Epithelial cell of proximal tubule (primary cell): ENCODE results near the gene USP48. TPM values are rescaled to one million over a fixed set of nuclear protein-coding genes. Genes with fewer than 3 reads are reported as not detected.

Source experiments
- DNase-seq: peaks from one replicate; pipeline ENCODE4 v3.0.0-alpha.2; 2011; ENCODE audit warnings: low read depth
- H3K4me3 ChIP-seq: 2 replicates; pipeline ENCODE4 v1.5.1; 2011; ENCODE audit warnings: low read depth, mild to moderate bottlenecking, low read length
- total RNA-seq: library from RNA; depleted of rRNA; stranded (reverse); fragments of >200 nt; gene quantifications from 2 replicates; pipeline ENCODE4 v1.2.3, GENCODE V29; 2015
- TF ChIP-seq, protein P1 (sequence below): conservative IDR thresholded peaks from 2 replicates; pipeline ENCODE4 v1.5.1; 2012; ENCODE audit warnings: low read depth, mild to moderate bottlenecking, low read length

USP48 gene
- total RNA-seq, 1 donor from 2014 or later = 24.0 TPM

DNA sequence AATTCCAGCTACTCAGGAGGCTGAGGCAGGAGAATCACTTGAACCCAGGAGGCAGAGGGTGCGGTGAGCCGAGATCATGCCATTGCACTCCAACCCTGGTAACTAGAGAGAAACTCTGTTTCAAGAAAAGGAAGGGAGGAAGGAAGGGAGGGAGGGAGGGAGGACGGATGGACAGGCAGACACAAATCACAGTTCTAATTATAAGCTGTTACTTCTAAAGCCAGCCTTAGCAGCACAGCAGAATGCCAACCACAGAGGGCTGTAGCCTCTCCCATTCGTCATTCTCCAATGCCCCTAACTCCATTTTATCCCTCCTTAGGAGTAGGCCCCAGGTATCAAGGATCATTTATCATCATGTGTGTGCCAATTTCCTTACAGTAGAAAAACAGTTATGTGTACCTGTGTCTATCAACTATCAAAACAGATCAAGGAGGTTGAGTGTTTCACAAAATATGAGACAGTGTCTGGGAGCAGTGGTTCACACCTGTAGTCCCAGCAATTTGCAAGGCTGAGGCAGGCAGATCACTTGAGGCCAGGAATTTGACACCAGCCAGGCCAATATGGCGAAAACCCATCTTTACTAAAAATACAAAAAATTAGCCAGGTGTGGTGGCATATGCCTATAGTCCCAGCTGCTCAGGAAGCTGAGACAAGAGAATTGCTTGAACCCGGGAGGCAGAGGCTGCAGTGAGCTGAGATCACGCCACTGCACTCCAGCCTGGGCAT, 19.1 kb downstream of the USP48 start:
- no peak for DNase-seq
- no peak overlapping the region for H3K4me3 ChIP-seq
- TF ChIP-seq, protein P1, sequence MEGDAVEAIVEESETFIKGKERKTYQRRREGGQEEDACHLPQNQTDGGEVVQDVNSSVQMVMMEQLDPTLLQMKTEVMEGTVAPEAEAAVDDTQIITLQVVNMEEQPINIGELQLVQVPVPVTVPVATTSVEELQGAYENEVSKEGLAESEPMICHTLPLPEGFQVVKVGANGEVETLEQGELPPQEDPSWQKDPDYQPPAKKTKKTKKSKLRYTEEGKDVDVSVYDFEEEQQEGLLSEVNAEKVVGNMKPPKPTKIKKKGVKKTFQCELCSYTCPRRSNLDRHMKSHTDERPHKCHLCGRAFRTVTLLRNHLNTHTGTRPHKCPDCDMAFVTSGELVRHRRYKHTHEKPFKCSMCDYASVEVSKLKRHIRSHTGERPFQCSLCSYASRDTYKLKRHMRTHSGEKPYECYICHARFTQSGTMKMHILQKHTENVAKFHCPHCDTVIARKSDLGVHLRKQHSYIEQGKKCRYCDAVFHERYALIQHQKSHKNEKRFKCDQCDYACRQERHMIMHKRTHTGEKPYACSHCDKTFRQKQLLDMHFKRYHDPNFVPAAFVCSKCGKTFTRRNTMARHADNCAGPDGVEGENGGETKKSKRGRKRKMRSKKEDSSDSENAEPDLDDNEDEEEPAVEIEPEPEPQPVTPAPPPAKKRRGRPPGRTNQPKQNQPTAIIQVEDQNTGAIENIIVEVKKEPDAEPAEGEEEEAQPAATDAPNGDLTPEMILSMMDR = no peak

DNA sequence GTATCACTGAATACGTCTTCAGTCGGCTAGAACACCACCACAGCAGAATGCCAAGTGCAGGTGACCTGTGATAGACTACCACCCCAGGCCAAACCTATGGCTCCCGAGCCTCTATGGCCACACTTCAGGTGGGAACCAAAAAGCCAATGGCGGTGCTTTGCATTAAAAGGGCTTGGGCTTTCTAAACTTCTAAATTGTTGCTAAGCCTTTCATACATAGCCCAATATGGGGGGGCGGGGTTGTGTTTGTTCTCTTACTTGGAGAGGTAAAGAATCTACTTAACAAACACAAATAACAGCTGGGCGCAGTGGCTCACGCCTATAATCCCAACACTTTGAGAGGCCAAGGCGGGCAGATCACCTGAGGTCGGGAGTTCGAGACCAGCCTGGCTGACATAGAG, 19.7 kb downstream of the USP48 start:
- TF ChIP-seq, protein P1 = no peak
- H3K4me3 ChIP-seq = no peak overlapping the region
- no peak for DNase-seq

DNA sequence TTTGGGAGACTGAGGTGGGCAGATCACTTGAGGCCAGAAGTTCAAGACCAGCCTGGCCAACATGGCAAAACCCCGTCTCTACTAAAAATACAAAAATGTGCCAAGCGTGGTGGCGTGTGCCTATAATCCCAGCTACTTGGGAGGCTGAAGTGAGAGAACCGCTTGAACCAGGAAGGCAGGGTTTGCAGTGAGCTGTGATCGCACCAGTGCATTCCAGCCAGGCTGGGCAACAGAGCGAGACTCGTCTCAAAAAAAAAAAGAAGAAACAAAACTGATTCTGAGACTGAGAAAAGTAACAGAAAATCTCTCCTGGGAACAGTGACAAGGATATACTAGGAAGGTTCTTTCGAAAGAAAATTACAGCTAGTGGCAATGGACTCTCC, 20.9 kb downstream of the USP48 start:
- H3K4me3 ChIP-seq = no peak overlapping the region
- DNase-seq = no peak
- TF ChIP-seq, protein P1 = no peak

DNA sequence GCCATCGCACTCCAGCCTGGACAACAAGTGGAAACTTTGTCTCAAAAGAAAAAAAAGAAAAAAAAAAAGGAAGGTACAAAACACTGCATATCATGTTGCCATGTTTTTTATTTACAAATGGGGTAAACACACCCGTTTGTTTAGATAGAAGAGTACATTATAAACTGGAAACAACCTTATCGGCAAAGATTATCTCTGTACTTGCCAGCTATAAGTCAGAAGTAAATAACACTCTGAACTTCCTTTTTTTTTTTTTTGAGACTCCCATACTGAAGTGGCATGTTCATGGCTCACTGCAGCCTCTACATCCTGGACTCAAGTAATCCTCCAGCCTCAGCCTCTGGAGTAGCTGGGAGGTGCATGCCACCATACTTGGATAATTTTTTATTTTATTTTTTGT, 21.9 kb downstream of the USP48 start:
- DNase-seq = no peak
- TF ChIP-seq, protein P1 = no peak
- no peak overlapping the region for H3K4me3 ChIP-seq

DNA sequence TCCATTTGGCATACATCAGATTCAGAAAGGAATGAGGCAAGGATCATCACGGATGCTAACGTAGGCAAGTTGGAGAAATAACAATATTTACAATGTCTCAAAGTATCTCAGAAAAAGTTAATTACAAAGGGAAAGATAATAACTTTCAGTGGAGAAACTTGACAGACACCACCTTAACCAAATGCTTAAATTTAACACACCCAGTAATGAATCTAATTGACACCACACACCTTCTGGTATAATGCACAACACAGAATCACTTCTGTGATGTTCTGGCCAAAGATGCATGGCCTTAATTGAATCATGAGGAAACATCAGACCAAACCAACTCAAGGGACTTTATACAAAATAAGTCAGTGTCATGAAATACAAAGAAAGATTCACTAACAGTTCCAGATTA, 23.1 kb downstream of the USP48 start:
- TF ChIP-seq, protein P1 = no peak
- no peak for DNase-seq
- no peak overlapping the region for H3K4me3 ChIP-seq

DNA sequence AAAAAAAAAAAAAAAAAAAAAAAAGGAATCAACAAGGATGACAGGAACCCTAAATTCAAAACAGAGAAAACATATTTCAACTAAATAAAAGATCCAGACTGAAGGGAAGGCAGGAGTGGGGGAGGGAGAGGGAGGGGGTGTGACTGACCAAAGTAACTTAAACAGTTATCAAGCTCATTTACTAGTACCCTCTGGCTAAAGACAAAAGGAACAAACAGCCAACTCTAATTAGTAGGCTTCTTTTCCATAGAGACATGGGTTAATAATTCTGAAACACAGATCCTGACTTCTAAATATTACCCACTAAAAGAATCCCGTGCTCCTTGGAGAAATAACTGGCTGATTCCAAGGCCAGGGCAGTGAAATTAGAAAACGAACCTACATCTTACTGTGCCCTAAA, 23.8 kb downstream of the USP48 start:
- no peak for DNase-seq
- H3K4me3 ChIP-seq = no peak overlapping the region
- TF ChIP-seq, protein P1 = no peak

DNA sequence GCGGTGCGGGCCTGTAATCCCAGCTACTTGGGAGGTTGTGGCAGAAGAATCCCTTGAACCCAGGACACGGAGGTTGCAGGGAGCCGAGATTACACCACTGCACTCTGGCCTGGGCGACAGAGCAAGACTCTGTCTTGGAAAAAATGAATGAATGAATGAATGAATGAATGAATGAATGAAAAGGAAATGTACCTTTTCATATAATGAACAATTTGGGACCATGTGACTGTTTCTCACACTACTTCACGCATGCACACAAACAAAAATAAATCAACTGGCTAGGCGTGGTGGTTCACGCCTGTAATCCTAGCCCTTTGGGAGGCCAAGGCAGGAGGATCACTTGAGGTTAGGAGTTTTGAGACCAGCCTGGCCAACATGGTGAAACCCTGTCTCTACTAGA, 24.3 kb downstream of the USP48 start:
- TF ChIP-seq, protein P1 = no peak
- no peak for DNase-seq

More for the DNA sequence above, 24.3 kb downstream of the USP48 start:
- no peak overlapping the region for H3K4me3 ChIP-seq
